Measurements from ENCODE around the gene SPAG16. TPM values are rescaled to one million over a fixed set of nuclear protein-coding genes. Genes with fewer than 3 reads are reported as not detected.

Gene SPAG16
- polyA plus RNA-seq, 4 donors = 52.3 to 69.7 (median 66.3) TPM

DNA sequence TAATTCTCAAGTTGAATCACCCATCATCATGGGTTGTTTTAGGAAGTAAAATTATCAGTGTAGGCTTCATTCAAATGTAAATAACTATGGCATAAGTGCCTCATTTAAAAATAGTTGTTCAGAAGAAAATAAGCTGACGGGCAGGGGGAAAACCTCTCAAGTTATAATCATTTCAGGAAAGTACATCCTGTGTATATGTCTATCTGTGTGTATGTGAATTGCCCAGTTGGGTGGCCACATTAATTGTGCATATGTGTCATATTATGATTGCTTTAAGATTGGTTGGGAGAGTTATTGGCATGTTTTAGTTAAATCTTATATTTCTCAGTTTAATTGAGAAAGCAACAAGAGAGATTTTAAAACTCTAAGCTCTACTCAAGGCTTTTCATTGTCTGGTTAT, 843.8 kb downstream of the SPAG16 start:
- no peak for DNase-seq (ENCODE audit: low read depth in 4 of 4, low spot score in 2 of 4)

DNA sequence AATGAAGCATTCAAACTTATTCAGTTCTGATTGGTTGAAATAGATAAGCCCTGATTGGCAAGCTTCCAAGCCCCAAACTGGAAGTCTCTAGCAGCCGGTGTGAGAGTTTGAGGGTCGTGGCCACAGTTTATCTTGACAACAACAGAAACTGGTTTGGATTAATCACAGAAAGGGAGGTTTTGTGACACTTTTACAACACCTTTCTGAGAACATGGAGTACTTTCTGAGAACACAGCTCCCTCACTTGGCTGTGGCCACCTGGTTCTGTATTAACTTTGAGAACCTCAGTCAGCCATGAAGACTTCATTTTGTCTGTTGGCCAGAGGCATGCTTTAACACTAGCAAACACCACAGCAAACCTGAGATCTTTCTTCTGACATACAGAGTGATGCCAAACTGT, 845.9 kb downstream of the SPAG16 start:
- no peak for DNase-seq (ENCODE audit: low read depth in 4 of 4, low spot score in 2 of 4)

DNA sequence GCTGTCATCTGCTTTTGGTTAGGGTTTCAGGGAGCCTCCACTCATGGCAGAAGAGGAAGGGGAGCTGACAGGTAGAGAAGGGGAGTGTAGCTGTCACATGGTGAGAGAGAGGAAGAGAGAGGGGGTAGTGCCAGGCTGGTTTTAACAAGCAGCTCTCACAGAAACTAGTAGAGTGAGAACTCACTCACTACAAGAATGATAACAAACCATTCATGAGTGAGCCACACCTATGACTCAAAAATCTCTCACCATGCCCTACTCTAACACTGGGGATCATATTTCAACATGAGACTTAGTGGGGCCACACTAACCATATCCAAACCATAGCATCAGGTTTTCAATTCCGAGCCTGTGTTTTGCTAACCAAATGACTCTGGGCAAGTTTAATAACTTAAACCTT, 851.7 kb downstream of the SPAG16 start:
- DNase-seq (ENCODE audit: low read depth in 4 of 4, low spot score in 2 of 4) = no peak

DNA sequence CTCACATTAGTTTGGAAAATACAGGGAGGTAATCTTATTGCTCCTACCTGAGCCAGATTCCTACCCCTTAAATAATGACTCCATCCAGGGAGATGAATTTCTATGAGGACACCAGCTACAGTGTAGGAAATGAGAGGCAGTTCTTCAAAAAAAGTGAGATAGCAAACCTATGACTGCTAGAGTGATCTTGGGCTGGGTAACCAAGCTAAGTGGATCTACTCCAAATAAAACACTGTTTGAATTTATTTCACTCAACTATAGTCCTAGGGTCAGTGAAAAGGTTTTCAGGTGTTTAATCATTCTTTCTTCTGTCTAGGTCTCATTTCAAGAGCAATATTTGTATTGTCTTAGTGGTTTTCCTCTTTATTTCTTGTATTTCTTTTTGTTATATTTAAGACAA, 854.5 kb downstream of the SPAG16 start:
- DNase-seq (ENCODE audit: low read depth in 4 of 4, low spot score in 2 of 4) = no peak

- DNase-seq (ENCODE audit: low read depth in 4 of 4, low spot score in 2 of 4) = peak in 2 of 4 donors; percentile 13 to 16
Measured at GRCh38 chr2:214139630-214140284, 855.5 kb downstream of the SPAG16 start.

DNA sequence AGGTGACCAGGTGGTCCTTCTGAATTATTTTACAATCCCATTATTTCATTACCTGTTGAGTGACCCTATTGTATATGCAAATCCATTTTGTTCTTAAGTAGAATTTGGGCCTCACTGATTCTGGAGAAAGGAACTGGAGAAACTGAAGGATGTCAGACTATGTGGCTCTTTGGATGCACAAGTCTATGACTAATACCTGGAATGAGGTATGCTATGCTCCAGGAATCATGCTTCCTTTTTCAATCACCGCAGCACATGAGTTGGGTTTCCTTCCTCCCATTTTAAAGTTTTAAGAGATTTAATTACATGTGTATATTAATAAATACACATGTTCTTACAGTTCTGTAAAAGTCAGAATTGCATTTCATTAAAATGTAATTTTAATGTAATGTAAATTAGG, 872.7 kb downstream of the SPAG16 start:
- DNase-seq (ENCODE audit: low read depth in 4 of 4, low spot score in 2 of 4) = no peak

GRCh38 chr2:214158851-214159250, 874.6 kb downstream of the SPAG16 start:
- DNase-seq (ENCODE audit: low read depth in 4 of 4, low spot score in 2 of 4) = no peak

DNA sequence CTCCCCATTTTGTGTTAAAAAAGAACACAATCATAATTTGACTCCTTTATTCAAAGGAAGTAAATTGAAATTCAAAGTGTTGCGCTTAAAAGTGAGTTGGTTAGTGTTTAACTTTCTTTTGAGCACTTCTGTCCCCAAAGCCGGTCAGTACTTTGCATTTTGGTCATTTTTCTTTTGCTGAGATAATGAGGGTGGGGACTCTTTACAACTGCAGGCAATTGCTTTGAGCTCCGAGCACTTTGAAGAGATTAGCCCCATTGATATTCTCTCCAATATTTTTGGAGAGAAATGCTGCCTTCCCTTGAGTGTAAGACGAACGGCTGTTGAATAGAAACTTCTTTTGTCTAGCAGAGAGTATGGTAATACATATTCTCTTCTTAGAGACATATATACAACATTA, 885.0 kb downstream of the SPAG16 start:
- no peak for DNase-seq (ENCODE audit: low read depth in 4 of 4, low spot score in 2 of 4)

- DNase-seq (ENCODE audit: low read depth in 4 of 4, low spot score in 2 of 4) = no peak
Measured at GRCh38 chr2:214169736-214170135, 885.5 kb downstream of the SPAG16 start.

GRCh38 chr2:214174563-214174962, 890.3 kb downstream of the SPAG16 start:
- no peak for DNase-seq (ENCODE audit: low read depth in 4 of 4, low spot score in 2 of 4)

GRCh38 chr2:214180071-214180470, 895.8 kb downstream of the SPAG16 start:
- no peak for DNase-seq (ENCODE audit: low read depth in 4 of 4, low spot score in 2 of 4)

DNA sequence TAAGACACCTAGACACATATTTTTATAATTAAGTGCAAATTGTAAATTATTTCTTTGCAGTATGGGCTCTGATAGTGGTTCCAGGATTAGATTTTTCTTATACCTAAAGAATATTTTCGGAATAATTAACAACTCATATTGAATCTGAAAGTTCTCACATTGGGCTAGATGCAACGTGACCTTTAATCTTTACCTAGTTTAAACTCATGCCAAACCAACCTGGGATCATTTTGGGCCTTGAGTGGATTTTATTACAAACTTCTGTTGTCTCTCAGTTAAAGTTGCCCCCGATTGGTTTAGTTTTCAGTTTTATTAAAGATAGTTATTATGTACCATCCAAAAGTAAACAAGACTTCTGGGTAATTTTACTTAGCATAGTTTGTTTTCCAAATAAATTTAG, 896.4 kb downstream of the SPAG16 start:
- DNase-seq (ENCODE audit: low read depth in 4 of 4, low spot score in 2 of 4) = no peak

GRCh38 chr2:214184461-214184860, 900.2 kb downstream of the SPAG16 start:
- no peak for DNase-seq (ENCODE audit: low read depth in 4 of 4, low spot score in 2 of 4)

DNA sequence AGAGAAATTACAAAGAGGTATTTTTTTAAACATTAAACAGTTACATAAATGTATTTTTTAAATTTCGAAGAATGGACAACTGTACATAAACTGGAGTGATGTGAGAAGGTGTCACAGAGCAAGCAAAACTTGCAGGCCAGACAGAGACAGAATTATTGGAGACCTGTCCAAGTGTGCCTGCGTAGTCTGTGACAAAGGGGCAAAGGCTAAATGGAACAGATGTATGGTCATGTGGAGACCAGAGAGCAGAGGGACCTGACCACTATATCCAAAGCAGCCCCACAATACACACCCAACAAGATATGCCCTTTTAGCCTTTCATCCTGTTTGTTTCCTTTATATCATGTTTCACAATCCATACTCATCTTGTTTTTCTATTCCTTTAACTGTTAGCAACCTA, 901.3 kb downstream of the SPAG16 start:
- no peak for DNase-seq (ENCODE audit: low read depth in 4 of 4, low spot score in 2 of 4)

GRCh38 chr2:214192711-214193110, 908.4 kb downstream of the SPAG16 start:
- no peak for DNase-seq (ENCODE audit: low read depth in 4 of 4, low spot score in 2 of 4)

- DNase-seq (ENCODE audit: low read depth in 4 of 4, low spot score in 2 of 4) = no peak
Measured at GRCh38 chr2:214193943-214194342, 909.7 kb downstream of the SPAG16 start.

DNA sequence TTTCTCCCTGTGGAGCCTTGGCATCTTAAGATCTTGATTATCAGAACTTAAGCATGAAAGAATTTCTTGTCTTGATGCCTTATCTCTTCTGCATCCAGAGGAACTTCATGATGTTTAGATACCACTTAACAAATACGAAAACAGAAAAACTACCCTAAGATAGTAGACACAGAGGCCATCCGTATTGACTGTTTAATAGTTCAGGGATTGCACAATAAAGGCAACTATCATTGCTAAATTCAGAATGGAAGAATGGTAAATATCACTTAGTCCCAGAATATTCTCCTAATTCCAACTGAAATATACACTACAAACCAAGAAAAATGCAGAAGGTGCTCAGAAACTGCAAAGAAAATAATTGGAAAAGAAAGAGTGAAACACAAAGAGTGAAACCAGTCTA, 912.0 kb downstream of the SPAG16 start:
- no peak for DNase-seq (ENCODE audit: low read depth in 4 of 4, low spot score in 2 of 4)

DNA sequence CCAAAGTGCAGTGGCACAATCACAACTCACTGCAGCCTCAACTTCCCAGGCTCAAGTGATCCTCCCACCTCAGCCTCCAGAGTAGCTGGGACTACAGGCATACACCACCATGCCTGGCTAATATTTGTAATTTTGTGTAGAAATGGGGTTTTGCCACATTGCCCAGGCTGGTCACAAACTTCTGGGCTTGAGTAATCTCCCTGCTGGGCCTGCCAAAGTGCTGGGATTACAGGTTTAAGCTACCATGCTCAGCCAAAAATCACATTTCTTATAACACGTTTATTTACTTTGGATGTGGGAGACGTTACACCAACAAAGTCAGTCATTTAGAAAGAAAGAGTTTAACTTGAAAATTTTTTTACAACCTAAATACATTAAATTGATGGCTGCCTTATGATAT, 917.6 kb downstream of the SPAG16 start:
- no peak for DNase-seq (ENCODE audit: low read depth in 4 of 4, low spot score in 2 of 4)

- DNase-seq (ENCODE audit: low read depth in 4 of 4, low spot score in 2 of 4) = no peak
Measured at GRCh38 chr2:214203214-214203613, 919.0 kb downstream of the SPAG16 start.

DNA sequence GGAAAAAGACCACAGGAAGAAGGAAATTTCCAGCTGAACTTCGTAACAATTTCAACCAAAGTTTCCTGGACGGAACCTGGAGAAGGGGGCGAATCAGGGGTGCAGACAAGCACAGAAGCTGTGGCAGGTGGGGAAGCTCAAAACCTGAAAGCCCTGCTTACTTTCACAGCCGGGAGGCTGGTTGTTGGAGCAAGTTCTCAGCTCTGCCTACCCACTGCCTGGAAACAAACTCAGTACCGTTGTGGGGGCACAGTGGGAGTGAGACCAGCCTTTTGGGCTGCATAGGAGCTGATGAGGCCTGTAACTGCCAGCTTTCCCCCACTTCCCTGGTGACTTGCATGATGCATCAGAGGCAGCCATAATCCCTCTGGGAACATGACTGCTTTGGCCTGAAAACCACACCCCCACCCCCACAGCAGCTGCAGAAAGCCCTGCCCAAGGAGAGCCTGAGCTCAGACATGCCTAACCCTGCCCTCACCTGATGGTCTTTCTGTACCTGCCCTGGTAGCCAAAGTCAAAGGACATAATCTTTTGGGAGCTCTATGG, 919.6 kb downstream of the SPAG16 start:
- no peak for DNase-seq (ENCODE audit: low read depth in 4 of 4, low spot score in 2 of 4)

DNA sequence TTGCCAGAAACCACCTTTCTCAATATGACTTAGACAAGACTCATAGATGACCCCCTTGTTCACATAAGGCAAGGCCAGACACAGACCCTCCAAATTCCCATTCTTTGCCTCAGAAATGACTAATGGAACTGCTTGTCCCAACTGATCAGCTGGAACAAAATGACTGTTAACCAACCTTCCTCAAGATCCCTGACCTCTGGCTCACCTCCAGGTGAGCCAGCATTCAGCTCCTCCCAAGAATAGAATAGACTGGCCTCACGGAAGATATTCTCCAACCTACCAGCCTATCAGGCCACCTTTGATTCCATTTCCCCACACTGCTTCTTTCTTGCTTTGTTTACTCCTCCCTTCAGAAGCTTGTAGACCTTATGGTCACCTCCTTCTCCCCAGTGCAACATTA, 930.8 kb downstream of the SPAG16 start:
- no peak for DNase-seq (ENCODE audit: low read depth in 4 of 4, low spot score in 2 of 4)

DNA sequence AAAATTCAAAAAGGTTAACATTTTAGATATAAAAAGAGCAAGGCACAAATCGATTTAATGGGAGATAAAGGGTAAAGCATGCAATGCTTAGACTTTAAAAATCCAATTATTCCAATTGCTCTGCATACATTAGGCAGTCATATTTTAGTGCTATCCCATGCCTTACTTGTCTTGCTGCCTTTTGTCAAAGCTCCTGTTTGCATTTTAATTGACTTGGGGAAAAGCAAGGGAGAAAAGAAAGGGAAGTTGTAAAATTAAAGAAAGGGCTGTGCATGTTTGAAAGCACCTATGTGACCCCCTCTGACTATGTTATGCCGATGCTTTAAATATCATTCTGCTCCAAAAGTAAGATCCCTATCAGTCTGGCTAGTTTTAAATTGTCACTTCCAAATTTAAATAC, 932.9 kb downstream of the SPAG16 start:
- DNase-seq (ENCODE audit: low read depth in 4 of 4, low spot score in 2 of 4) = no peak

DNA sequence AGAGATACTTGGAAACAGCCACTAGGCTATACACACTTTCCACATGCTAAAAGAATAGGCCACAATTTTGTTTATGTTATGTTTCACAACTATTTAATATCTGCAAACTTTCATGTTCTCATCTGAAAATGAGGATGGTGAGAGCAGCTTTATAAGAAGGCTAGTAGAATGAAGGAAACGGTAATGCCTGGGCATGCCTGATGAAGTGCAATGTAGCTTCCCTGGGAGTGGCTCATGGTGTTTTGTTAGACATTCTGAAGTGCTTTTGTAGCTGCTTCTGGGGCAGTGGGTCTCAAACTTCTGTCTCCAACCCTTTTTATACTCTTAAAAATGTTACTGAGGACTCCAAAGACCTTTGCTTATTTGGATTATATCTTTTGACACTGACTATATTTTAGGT, 933.3 kb downstream of the SPAG16 start:
- no peak for DNase-seq (ENCODE audit: low read depth in 4 of 4, low spot score in 2 of 4)
